ENCODE measurements around the gene ABCC3.

ABCC3 gene

GRCh38 chr17:50667259-50668024 is 32.8 kb downstream of the ABCC3 start:
- no peak overlapping the region for H3K4me3 ChIP-seq (ENCODE audit: low read depth, low read length)
- no peak for TF ChIP-seq CTCF (IDR thresholded peaks at IDR 0.05; ENCODE audit: control insufficient read depth, extremely low read depth, insufficient read depth)

GRCh38 chr17:50668025-50668837 is 33.5 kb downstream of the ABCC3 start:
- DNase-seq (ENCODE audit: low read depth): no peak
- no peak overlapping the region for H3K4me3 ChIP-seq (ENCODE audit: low read depth, low read length)
- TF ChIP-seq CTCF (IDR thresholded peaks at IDR 0.05; ENCODE audit: control insufficient read depth, extremely low read depth, insufficient read depth): no peak

More at GRCh38 chr17:50667259-50668024, 32.8 kb downstream of the ABCC3 start:
- DNase-seq (ENCODE audit: low read depth): no peak

GRCh38 chr17:50668838-50669581 is 34.3 kb downstream of the ABCC3 start:
- DNase-seq (ENCODE audit: low read depth): no peak
- TF ChIP-seq CTCF (IDR thresholded peaks at IDR 0.05; ENCODE audit: control insufficient read depth, extremely low read depth, insufficient read depth): no peak
- H3K4me3 ChIP-seq (ENCODE audit: low read depth, low read length): no peak overlapping the region

DNA sequence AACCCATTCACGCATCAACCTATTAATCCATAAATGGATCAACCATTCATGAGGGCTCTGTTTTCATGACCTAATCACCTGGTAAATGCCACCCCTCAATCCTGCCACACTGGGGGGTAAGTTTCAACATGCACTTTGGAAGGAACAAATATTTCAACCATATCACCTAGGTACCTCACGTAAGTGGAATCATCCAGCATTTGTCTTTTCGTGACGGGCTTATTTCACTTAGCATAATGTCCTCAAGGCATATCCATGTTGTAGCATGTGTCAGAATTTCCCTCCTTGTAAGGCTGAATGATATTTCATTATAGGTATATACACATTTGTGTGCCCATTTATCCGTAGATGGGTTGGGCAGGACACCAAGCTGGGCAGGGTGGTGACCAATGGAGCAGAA is 37.4 kb downstream of the ABCC3 start:
- H3K4me3 ChIP-seq (ENCODE audit: low read depth, low read length): no peak overlapping the region

DNA sequence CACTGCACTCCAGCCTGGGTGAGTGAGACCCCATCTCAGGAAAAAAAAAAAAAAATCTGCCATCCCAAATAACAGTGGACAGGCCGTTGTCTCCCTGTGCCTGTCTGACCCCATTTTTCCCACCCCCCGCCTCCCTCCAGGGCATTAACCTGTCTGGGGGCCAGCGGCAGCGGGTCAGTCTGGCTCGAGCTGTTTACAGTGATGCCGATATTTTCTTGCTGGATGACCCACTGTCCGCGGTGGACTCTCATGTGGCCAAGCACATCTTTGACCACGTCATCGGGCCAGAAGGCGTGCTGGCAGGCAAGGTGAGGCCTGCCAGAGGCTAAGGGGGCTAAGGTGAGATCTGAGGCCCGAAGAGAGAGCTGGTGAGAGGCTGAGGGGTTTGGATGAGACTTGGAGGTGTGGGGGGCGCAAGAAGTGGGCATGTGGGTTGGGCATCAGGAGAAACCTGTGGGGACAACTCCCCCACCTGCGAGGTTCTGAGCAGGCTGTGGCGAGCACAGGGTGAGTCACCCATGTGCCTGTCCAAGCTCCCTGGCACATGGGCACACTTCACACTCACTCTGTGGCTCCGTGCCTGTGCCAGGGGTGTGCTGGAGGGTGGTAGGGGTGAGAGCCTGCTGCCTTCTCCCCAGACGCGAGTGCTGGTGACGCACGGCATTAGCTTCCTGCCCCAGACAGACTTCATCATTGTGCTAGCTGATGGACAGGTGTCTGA is 38.3 kb downstream of the ABCC3 start:
- no peak for TF ChIP-seq CTCF (IDR thresholded peaks at IDR 0.05; ENCODE audit: control insufficient read depth, extremely low read depth, insufficient read depth)
- no peak overlapping the region for H3K4me3 ChIP-seq (ENCODE audit: low read depth, low read length)
- no peak for DNase-seq (ENCODE audit: low read depth)

More for the DNA sequence above, 37.4 kb downstream of the ABCC3 start:
- TF ChIP-seq CTCF (IDR thresholded peaks at IDR 0.05; ENCODE audit: control insufficient read depth, extremely low read depth, insufficient read depth): no peak
- DNase-seq (ENCODE audit: low read depth): no peak

GRCh38 chr17:50675190-50675589 is 40.5 kb downstream of the ABCC3 start:
- no peak overlapping the region for H3K4me3 ChIP-seq (ENCODE audit: low read depth, low read length)
- no peak for DNase-seq (ENCODE audit: low read depth)
- TF ChIP-seq CTCF (IDR thresholded peaks at IDR 0.05; ENCODE audit: control insufficient read depth, extremely low read depth, insufficient read depth): no peak

All from LNCaP clone FGC (cell line).